SU-DHL-6 (cell line): ENCODE measurements around the gene SUN5.

Experiments
- H2AFZ ChIP-seq: fragments of 200-600 bp; sonication (generic); 2 replicates; pipeline ENCODE4 v1.6.1; 2014; ENCODE audit warnings: low read depth, mild to moderate bottlenecking, moderate library complexity, mixed read lengths, antibody characterized with exemption, low read length; ENCODE audit not compliant: severe bottlenecking
- H3F3A ChIP-seq: fragments of 200-600 bp; shearing (Covaris generic); 2 replicates; pipeline ENCODE4 v1.6.0; 2016; ENCODE audit warnings: antibody characterized with exemption, mild to moderate bottlenecking; ENCODE audit not compliant: insufficient read depth
- H3K27ac ChIP-seq: fragments of 200-600 bp; sonication (generic); 2 replicates; pipeline ENCODE4 v1.5.1; 2016; ENCODE audit warnings: low read depth, mild to moderate bottlenecking, low read length, moderate library complexity, mixed read lengths
- H3K27me3 ChIP-seq: fragments of 200-600 bp; sonication (generic), shearing (Covaris generic); 2 replicates; pipeline ENCODE4 v1.6.0; 2014; ENCODE audit warnings: mild to moderate bottlenecking, low read length
- H3K36me3 ChIP-seq: fragments of 200-600 bp; sonication (generic); 2 replicates; pipeline ENCODE4 v1.6.1; 2014; ENCODE audit warnings: mild to moderate bottlenecking, low read length, mixed read lengths
- H3K4me2 ChIP-seq: fragments of 300-600, 200-600 bp; shearing (Covaris generic), sonication (generic); 2 replicates; pipeline ENCODE4 v1.6.0; 2014; ENCODE audit warnings: low read length, low read depth, mild to moderate bottlenecking; ENCODE audit not compliant: poor library complexity, severe bottlenecking
- H3K4me3 ChIP-seq: fragments of 200-600 bp; sonication (generic); 2 replicates; pipeline ENCODE4 v1.5.1; 2014; ENCODE audit warnings: antibody characterized with exemption, low read length, mild to moderate bottlenecking, mixed read lengths; ENCODE audit not compliant: insufficient read depth, poor library complexity, severe bottlenecking
- H3K79me2 ChIP-seq: fragments of 200-600 bp; sonication (generic); 2 replicates; pipeline ENCODE4 v1.6.1; 2014; ENCODE audit warnings: mild to moderate bottlenecking, low read length, moderate library complexity; ENCODE audit not compliant: insufficient read depth
- H3K9ac ChIP-seq: fragments of 200-600 bp; sonication (generic); 2 replicates; pipeline ENCODE4 v1.7.0; 2014; ENCODE audit warnings: mild to moderate bottlenecking, low read length
- H3K9me2 ChIP-seq: fragments of 200-600 bp; sonication (generic); replicated peaks from 2 replicates; pipeline ENCODE4 v1.6.1; 2014; ENCODE audit warnings: low read length; ENCODE audit not compliant: insufficient read depth
- H3K9me3 ChIP-seq: fragments of 200-600 bp; sonication (generic); 2 replicates; pipeline ENCODE4 v1.6.1; 2014; ENCODE audit warnings: low read length, mixed read lengths; ENCODE audit not compliant: insufficient read depth
- H4K20me1 ChIP-seq: fragments of 200-600 bp; sonication (generic); 2 replicates; pipeline ENCODE4 v1.6.1; 2014; ENCODE audit warnings: low read depth, mild to moderate bottlenecking, antibody characterized with exemption, low read length, moderate library complexity, mixed read lengths
- EZH2phosphoT487 ChIP-seq: fragments of 200-600 bp; sonication (generic), shearing (Covaris generic); conservative IDR thresholded peaks from 2 replicates; pipeline ENCODE4 v1.6.1; 2018; ENCODE audit warnings: mild to moderate bottlenecking, antibody characterized with exemption, low read length, moderate library complexity, mixed read lengths
- TF ChIP-seq, protein P1 (sequence below): fragments of 200-600 bp; sonication (generic); IDR thresholded peaks from one replicate; pipeline ENCODE4 v1.5.1; 2017; ENCODE audit warnings: antibody characterized with exemption, mild to moderate bottlenecking, low read length, moderate library complexity; ENCODE audit not compliant: insufficient read depth, poor library complexity, severe bottlenecking

SUN5 gene

DNA sequence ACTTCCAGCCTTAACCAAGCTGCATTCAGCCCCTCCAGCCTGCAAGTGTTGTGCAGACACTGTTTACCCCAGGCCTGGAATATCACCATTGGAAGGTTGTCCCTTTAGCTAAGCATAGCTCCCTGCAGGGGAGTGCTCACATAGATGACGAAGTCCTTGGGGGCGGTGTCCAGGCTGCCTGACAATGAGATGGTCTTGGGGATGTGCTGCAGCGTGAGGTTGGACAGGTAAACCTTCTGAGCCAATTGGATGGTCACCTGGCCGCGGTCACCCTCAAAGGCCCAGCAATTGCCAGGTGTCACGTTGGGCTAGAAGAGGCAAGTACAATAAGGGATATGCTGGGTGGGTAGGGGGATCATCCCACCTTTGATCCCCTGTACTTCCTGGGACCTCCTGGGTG is 18.6 kb downstream of the SUN5 start:
- no peak overlapping the region for H3K27ac ChIP-seq
- H3K4me2 ChIP-seq = no peak overlapping the region
- H3K9me2 ChIP-seq = no peaks in the 10 kb centered on the region
- no peaks in the 10 kb centered on the region for H3F3A ChIP-seq
- no peaks in the 10 kb centered on the region for H3K27me3 ChIP-seq
- H3K9me3 ChIP-seq = no peaks in the 10 kb centered on the region
- H3K36me3 ChIP-seq = no peaks in the 10 kb centered on the region
- H2AFZ ChIP-seq = no peak overlapping the region
- TF ChIP-seq, protein P1, sequence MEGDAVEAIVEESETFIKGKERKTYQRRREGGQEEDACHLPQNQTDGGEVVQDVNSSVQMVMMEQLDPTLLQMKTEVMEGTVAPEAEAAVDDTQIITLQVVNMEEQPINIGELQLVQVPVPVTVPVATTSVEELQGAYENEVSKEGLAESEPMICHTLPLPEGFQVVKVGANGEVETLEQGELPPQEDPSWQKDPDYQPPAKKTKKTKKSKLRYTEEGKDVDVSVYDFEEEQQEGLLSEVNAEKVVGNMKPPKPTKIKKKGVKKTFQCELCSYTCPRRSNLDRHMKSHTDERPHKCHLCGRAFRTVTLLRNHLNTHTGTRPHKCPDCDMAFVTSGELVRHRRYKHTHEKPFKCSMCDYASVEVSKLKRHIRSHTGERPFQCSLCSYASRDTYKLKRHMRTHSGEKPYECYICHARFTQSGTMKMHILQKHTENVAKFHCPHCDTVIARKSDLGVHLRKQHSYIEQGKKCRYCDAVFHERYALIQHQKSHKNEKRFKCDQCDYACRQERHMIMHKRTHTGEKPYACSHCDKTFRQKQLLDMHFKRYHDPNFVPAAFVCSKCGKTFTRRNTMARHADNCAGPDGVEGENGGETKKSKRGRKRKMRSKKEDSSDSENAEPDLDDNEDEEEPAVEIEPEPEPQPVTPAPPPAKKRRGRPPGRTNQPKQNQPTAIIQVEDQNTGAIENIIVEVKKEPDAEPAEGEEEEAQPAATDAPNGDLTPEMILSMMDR = no peak
- no peak for TF ChIP-seq EZH2phosphoT487
- H4K20me1 ChIP-seq = no peaks in the 10 kb centered on the region
- H3K4me3 ChIP-seq = no peak overlapping the region
- no peaks in the 10 kb centered on the region for H3K79me2 ChIP-seq
- H3K9ac ChIP-seq = no peak overlapping the region

DNA sequence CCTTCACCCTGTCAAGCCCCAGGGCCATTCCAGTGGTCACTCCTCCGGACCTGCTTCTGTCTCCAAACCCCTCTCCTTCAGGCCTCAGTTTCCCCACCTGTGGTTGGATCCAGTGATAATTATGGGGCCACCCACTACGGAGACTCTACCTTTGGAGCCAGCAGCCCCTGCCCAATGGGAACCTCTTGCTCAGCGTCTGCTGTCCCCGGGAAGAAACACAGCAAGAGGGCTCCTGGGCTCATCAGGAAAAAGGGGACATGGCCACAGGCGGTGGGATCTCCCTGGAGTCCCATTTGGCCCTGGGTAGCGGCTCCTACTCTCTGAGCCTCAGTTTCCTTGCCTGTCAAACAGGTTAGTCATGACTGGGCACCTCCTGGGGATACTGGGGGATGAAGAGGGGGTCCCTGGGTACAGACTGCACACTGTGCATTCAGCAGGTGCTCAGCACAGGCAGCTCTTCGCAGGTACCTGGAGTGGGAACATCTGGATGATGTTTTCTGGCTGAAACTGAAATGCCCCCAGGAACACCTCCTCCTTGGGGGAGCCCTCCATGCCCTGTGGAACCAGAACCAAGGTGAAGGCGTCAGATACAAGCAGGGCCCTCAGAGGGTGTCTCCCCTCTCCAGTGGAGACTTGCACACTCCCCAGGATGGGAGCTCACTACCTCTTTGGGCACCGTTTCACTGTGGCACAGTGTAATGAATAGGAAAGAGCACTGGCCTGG is 19.4 kb downstream of the SUN5 start:
- H2AFZ ChIP-seq = no peak overlapping the region
- TF ChIP-seq, protein P1 = no peak
- TF ChIP-seq EZH2phosphoT487 = no peak
- no peak overlapping the region for H3K27ac ChIP-seq

DNA sequence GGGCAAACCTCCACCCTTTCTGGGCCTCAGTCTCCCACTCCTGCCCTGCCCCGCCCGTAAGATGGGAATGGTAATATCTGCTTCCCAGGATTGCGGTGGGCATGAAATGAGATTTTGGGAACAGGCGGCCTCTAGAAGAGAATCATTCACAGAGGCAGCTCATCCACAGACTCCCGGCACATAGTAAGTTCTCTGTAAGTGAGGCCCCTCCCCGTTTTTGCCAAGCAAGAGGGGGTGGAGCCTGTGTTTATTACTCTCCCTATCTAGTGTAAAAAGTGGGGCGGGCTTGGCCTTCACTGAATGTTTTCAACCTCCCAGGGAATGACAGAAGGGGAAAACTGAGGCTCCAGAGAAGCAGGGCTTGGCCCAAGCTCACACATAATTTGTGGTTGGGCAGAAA is 20.0 kb downstream of the SUN5 start:
- Histone ChIP-seq H3K9me2 (no peaks in the 10 kb centered on the region), H4K20me1 (no peaks in the 10 kb centered on the region), H3K27ac (no peak overlapping the region), H3K36me3 (no peaks in the 10 kb centered on the region), H3K9me3 (no peaks in the 10 kb centered on the region), H3K4me3 (no peak overlapping the region), H3K79me2 (no peaks in the 10 kb centered on the region), H3F3A (no peaks in the 10 kb centered on the region), H2AFZ (no peak overlapping the region), H3K9ac (no peak overlapping the region), H3K4me2 (no peak overlapping the region), H3K27me3 (no peaks in the 10 kb centered on the region)
- no peak for TF ChIP-seq EZH2phosphoT487
- TF ChIP-seq, protein P1 = no peak

More for the DNA sequence above, 19.4 kb downstream of the SUN5 start:
- Histone ChIP-seq H3K9me2 (no peaks in the 10 kb centered on the region), H3K9me3 (no peaks in the 10 kb centered on the region), H3K4me2 (no peak overlapping the region), H3K4me3 (no peak overlapping the region), H3K27me3 (no peaks in the 10 kb centered on the region), H3K9ac (no peak overlapping the region), H3F3A (no peaks in the 10 kb centered on the region), H3K79me2 (no peaks in the 10 kb centered on the region), H4K20me1 (no peaks in the 10 kb centered on the region), H3K36me3 (no peaks in the 10 kb centered on the region)
